HG02571 (cell line): Measurements from ENCODE around the gene RAD23A.

Experiments used
- ATAC-seq: cut with Tn5 transposase; IDR thresholded peaks from one replicate; pipeline ENCODE4 v1.9.1; 2021; ENCODE audit warnings: mild to moderate bottlenecking, moderate library complexity; ENCODE audit not compliant: unreplicated experiment

Gene RAD23A

GRCh38 chr19:13001502-13002165 lies 56.0 kb downstream of the RAD23A start:
- ATAC-seq: no peak

GRCh38 chr19:13002166-13002898 lies 56.7 kb downstream of the RAD23A start:
- ATAC-seq: no peak

- no peak for ATAC-seq
Observed at GRCh38 chr19:13003081-13003480, 57.4 kb downstream of the RAD23A start.
